Stimulated activated CD8-positive, alpha-beta memory T cell treated with anti-CD3 and anti-CD28 coated beads, Interleukin-4, amount 100 ng/mL, for 4 hours (primary cell): ENCODE measurements around the gene ROM1.
"Not testable (repeated sequence)": the region's sequence is repeated elsewhere in the genome, so short reads cannot be mapped to it uniquely, and the experiment has no call there.

ENCODE experiments used
- DNase-seq, 2 donors: peaks; one replicate each; pipeline ENCODE4 v3.0.0-alpha.2; 2020; ENCODE audit warnings: low read depth in 2 of 2, low spot score in 1 of 2

ROM1 gene

DNA sequence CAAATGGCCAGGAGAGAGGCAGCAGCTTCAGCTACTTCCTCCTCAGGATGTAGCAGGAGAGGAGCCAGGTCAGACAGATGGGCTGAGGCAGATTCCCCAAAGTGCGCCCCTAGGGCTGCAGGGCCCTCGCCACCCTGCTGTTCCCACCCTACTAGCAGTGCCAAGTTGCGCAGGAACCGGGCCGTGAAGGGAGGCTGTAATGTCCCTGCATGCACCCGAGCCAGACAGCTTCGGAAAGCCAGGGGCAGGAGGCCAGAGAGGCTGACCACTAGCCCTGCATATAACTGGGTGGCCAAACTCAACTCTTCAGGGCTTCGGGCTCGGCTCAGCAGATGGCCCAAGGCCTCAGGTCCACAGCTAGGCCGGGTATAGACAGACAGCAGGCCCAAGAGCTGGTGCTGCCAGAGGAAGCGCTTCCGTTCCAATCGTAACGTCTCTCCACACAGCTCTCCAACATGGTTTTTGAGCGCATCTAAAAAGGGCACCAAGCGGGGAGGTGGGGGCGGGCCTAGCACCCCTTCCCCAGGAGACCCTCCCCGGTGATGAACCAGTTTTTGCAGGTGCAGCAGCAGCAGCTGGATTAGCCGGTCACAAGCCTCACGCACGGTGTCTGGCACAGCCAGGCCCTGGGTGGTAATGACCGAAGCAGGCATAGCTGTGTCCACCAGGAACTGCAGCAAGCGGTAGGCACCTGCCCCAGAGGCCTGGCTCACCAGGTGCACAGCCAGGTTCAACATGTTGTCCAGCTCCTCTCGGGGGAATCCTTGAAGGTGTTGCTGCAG is 35.3 kb downstream of the ROM1 start:
- no peak for DNase-seq

DNA sequence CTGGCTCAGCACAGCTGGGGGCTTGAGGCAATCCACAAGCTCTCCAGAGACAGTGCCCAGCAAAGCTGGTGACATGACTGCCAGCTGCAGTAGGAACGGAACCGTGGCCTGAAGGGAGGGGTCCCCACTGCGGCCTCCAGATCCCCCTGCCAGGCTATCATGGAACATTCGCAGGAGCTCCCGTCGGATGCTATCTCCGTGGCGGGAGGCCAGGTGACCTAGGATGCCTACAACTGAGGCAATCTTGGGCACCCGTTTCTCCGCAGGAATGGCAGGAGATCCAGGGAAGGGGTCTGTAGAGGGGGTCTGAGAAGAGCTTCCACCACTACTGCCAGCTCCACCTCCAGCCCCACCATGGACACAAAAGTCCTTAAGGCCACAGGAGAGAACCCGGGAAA is 35.9 kb downstream of the ROM1 start:
- DNase-seq, result no peak

DNA sequence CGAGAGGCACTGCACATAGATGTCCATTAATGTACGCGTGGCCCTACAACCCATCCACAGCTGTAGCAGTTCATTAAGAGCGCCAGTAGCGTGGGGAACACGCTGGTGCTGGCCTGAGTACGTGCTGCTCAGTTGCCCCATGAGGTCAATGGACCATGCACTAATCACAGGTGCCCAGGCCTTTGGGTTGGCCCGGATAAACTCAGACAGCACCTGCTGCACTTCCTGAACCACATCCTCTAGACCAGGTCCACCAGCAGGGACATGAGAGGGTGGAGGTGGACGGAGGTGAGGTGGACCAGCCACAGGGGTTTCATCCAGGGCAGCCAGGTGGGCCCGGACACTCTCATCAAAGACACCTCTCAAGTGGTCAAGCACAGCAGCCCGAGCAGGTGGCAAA is 36.4 kb downstream of the ROM1 start:
- DNase-seq, result no peak

DNA sequence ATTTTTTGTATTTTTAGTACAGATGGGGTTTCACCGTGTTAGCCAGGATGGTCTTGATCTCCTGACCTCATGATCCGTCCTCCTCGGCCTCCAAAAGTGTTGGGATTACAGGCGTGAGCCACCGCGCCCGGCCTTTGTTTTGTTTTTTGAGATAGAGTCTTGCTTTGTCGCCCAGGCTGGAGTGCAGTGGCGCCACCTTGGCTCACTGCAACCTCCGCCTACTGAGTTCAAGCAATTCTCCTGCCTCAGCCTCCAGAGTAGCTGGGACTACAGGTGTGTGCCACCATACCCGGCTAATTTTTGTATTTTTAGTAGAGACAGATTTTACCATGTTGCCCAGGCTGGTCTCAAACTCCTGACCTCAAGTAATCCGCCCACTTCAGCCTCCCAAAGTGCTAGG is 37.2 kb downstream of the ROM1 start:
- not testable (repeated sequence) for DNase-seq

DNA sequence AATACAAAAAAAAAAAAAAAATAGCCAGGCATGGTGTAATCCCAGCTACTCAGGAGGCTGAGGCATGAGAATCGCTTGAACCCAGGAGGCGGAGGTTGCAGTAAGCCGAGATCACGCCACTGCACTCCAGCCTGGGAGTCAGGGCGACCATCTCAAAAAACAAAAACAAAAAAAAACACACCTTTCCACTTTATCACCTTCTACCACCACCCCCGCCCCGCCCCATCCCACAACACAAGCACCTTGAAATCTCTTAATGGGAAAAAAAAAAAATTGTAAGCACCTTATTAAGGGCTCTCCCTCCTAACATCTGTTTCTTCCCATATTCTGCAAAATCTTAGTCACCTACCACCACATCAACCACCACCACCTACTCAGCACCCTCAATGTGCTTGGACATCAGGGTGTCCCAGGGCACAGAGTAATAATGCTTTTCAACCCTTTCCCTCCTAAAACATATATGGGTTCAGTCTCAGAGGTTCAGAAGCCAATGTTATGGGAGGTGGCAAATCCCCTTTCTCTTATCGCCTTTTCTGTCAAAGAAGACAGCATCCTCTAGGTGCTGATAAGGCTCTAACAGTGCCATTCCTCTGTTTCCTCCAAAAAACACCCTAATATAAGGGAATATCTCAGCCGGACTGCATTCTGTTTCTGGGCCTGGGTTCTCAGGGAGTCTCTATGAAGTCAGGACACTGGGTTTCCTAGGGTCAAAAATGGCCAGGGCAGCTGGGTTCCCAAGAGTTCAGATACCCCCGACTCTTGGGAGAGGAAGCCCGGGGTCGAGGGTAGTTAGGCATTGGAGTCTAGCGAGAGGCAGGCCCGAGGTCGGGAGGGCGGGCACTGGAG is 39.3 kb downstream of the ROM1 start:
- no peak for DNase-seq

DNA sequence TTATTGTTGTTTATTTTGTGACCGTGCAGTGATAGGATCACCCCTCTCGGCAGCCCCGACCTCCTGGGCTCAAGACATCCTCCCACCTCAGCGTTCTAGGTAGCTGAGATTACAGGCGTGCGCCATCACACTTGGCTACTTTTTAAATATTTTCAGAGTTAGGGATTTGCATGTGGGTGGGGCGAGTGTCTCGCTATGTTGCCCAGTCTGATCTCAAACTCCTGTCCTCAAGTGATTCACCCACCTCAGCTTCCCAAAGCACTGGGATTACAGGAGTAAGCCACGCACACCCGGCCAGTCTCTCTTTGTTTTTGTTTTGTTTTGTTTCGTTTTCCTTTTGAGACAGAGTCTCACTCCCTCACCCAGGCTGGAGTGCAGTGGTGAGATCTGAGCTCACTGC is 41.2 kb downstream of the ROM1 start:
- no peak for DNase-seq

DNA sequence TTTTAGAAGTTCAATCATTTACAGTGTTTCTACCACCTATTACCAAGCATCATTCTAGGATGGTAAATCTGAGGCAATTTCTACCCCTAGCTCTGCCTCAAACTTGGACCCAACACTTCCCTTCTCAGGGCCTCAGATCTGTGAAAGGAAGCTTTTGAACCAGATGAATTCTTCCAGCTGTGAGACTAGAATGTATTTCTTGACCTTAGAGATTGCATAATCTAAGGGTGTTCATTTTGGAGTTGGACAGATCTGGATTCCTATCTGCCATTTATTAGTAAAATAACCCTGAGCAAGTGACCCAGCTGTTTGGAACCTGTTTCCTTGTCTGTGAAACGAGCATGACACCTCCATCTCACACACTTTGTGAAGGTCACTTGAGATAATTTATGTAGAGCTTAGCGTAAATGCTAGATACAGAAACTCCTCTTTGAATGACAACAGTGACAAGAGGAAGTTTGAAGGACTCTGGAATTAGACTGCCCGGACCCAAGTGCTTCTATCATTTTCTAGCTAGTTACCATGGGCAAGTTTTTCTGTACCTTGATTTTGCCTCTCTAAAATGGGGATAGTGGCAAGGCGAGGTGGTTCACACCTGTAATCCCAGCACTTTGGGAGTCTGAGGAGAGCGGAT is 43.9 kb downstream of the ROM1 start:
- no peak for DNase-seq

DNA sequence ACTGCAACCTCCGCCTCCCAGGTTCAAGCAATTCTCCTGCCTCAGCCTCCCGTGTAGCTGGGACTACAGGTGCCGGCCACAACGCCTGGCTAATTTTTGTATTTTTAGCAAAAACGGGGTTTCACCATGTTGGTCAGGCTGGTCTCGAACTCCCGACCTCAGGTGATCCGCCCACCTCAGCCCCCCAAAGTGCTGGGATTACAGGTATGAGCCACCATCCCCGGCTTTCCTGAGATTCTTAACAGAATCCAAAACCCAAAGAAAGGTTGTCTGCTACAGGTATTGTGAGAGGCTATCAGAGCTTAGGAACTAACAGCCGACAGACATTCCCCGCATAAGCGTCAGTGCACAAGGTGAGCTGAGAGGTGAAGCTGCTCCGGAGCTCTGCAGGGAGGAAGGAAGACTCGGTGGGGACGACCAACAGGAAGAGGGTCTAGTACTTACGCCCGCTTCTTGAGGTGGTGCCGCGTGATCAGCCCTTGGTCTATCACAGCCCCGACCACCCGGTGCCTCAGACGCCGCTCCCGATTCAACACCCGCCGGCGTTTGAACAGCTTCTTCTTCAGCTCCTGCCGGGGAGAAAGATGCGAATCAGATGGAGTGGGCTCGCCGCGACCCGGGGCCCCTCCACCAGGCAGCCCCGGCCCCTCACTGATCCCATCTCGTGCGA is 51.5 kb downstream of the ROM1 start:
- no peak for DNase-seq
